MM.1S (cell line): ENCODE measurements around the gene SSBP3.

ENCODE experiments used
- CTCF ChIP-seq: fragments of 300-600 bp; sonication (generic); IDR thresholded peaks from 2 replicates; pipeline ENCODE4 v1.5.1; 2016; ENCODE audit warnings: antibody characterized with exemption, low read length, mixed read lengths
- EZH2phosphoT487 ChIP-seq: fragments of 300-600 bp; sonication (generic); IDR thresholded peaks from 2 replicates; pipeline ENCODE4 v1.6.1; 2018; ENCODE audit warnings: antibody characterized with exemption, low read length

- TF ChIP-seq CTCF: no peak
- TF ChIP-seq EZH2phosphoT487: no peak
These were observed 69.2 kb downstream of the SSBP3 start for GRCh38 chr1:54337034-54337433.
